COR-L47 (cell line): ENCODE measurements around the gene IHH.

ENCODE experiments used
- DNase-seq: peaks from one replicate; lab custom pipeline; 2025; lab: John Stamatoyannopoulos, UW

IHH gene

GRCh38 chr2:219060821-219061791 is at the start of gene IHH:
Gene IHH (minus strand): TSS chr2:219060921. CDS start chr2:219060467, 454 bp downstream.
- DNase-seq, result peak; percentile 4

GRCh38 chr2:219109471-219109870 is 48.8 kb upstream of the IHH start:
- DNase-seq, result no peak

GRCh38 chr2:219107758-219108157 is 47.0 kb upstream of the IHH start:
- no peak for DNase-seq

GRCh38 chr2:219106251-219106650 is 45.5 kb upstream of the IHH start:
- no peak for DNase-seq

- DNase-seq, result peak; percentile 22
Measured at GRCh38 chr2:219104107-219105035, 43.6 kb upstream of the IHH start.

- no peak for DNase-seq
Measured at GRCh38 chr2:219099329-219099728, 38.6 kb upstream of the IHH start.

GRCh38 chr2:219095406-219095935 is 34.8 kb upstream of the IHH start:
- no peak for DNase-seq

GRCh38 chr2:219094171-219094570 is 33.5 kb upstream of the IHH start:
- no peak for DNase-seq

- DNase-seq, result no peak
Measured at GRCh38 chr2:219090436-219091299, 29.9 kb upstream of the IHH start.

- no peak for DNase-seq
Measured at GRCh38 chr2:219089330-219089729, 28.6 kb upstream of the IHH start.

- DNase-seq, result no peak
Measured at GRCh38 chr2:219087848-219088247, 27.1 kb upstream of the IHH start.

GRCh38 chr2:219087361-219087760 is 26.6 kb upstream of the IHH start:
- no peak for DNase-seq

GRCh38 chr2:219086196-219086595 is 25.5 kb upstream of the IHH start:
- no peak for DNase-seq

GRCh38 chr2:219084791-219085190 is 24.1 kb upstream of the IHH start:
- no peak for DNase-seq

- no peak for DNase-seq
Measured at GRCh38 chr2:219082332-219082958, 21.7 kb upstream of the IHH start.

- no peak for DNase-seq
Measured at GRCh38 chr2:219081701-219082331, 21.1 kb upstream of the IHH start.

- DNase-seq, result no peak
Measured at GRCh38 chr2:219081096-219081495, 20.4 kb upstream of the IHH start.

- no peak for DNase-seq
Measured at GRCh38 chr2:219079417-219079816, 18.7 kb upstream of the IHH start.

GRCh38 chr2:219078951-219079350 is 18.2 kb upstream of the IHH start:
- no peak for DNase-seq

- DNase-seq, result no peak
Measured at GRCh38 chr2:219078126-219078525, 17.4 kb upstream of the IHH start.
